HG03354 (cell line): Measurements from ENCODE around the gene FAM131C.

Source experiments
- ATAC-seq: cut with Tn5 transposase; IDR thresholded peaks from one replicate; pipeline ENCODE4 v1.9.1; 2021; ENCODE audit warnings: mild to moderate bottlenecking; ENCODE audit not compliant: unreplicated experiment, poor library complexity, severe bottlenecking

Gene FAM131C

DNA sequence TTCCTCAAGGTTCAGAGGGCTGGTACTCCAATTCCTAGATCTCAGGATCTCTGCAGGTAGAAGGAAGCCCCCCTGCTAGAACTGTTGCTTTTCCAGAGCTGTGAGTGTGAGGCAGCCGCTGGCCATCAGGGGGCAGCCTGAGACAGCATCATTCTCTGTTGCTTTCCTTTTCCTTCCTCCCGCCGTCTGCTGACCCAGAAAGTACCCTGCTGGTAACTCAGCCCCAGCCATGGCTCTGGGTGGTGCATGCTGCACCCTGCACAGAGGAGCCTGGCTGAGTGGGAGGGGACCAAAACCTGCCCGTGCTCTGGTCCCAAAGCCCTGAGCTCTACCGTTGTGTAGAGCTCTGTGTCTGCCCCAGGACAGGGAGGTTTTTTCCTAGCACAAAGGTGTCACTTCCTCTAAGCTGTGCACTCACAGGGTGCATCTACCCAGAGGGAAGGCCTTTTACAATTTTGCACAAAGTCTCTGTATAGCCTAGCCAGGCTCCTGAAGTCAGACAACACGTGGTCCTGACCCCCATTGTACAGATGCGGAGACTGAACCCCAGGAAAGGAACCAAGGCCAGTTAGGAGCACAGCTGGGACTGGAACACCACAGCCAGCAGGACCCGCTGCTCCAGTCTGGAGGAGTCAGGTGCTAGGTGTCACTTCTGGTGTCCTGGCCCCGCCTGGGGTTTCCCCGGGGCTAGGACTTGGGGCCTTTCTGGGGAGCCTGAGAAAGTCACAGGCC is 5.6 kb upstream of the FAM131C start:
- no peak for ATAC-seq

DNA sequence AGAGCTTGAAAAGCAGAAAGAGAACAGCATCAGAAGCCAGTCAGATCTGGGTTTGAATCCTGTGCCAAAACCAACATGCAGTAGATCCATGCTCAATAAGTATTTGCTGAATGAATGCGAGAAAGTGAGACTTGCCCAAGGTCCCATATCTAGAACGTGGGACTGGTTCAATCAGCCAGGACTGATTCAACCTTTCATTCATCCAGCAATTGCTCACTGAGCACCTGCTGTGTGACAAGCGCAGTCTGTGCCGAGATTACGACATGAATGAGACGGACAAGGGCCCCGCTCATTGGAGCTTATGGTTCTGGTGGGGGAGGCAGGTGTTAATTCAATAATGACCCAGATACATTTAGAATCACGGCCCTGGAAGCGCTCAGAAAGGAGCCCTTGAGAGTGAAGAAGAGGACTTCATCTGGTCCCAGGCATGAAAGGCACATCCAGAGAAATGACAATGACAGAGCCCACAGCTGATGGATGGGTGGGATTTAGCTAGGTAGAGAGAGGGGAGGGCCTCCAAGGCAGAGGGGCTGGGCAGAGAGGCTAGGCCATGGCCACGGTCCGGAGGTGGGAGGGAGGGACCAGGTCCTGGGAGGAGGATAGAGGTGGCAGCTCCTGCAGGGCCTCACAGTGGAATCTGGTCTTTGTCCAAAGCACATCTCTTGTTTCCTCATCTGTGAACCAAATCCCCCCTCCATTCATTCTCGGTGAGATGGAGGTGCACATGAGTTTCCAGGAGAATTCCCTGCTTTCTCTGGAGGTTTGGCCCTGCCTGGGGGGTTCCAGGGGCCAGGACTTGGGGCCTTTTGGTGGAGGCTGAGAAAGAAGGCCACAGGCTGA is 4.2 kb upstream of the FAM131C start:
- ATAC-seq = no peak

DNA sequence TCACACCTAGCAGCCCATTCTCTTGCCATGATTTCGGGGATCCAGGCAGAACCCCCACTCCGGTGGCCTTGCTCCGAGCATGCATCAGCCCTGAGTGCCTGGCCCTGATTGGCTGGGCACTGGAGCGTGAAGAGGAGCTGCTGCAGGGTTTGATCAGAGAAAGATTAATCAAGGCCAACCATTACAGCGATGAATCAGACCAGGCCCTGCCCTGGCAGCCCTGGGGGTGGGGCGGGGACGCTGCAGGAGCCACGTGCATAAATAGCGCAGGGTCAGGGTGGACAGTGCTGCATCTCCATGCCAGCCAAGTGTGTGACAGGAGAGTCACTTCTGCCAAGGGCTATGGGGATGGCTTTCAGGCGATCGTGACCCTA is 3.4 kb upstream of the FAM131C start:
- ATAC-seq = no peak

- no peak for ATAC-seq
Observed at GRCh38 chr1:16076031-16076864, 2.8 kb upstream of the FAM131C start.

DNA sequence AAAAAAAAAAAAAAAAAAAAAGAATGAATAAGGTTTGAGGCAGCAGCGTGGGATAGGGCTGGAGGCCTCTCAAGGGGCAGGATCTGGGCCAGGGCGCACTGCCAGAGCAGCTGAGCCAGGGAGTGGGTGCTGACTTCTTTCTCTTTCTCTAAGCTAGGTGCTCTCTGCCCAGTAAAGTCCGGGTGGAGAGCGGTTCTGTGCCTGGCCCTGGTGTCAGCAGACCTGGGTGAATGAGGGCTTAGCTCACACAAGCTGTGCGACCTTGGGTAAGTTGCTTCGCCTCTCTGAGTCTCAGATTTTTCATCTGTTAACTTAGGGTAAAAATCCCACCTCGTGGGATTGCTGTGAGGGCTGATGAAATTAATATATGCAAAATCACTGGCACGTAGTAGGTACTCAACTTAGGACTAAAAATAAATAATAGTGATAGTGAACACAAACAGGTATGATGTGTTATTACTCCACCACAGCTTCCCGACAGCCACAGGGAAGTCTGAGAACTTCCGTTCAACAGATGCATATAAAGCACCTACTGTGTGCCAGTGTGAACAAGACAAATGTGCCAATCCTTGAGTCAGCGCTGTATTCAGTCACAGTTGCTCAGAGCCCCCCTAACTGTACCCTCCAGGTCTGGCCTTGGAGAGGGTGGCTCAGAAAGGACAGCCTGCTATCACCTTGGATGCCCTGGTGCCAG is 2.0 kb upstream of the FAM131C start:
- no peak for ATAC-seq

GRCh38 chr1:16074217-16074616 is 766 bp upstream of the FAM131C start:
- no peak for ATAC-seq

- no peak for ATAC-seq
Observed at GRCh38 chr1:16072616-16073484, 601 bp downstream of the FAM131C start.

- ATAC-seq = no peak
Observed at GRCh38 chr1:16072095-16072494, 1.4 kb downstream of the FAM131C start.

DNA sequence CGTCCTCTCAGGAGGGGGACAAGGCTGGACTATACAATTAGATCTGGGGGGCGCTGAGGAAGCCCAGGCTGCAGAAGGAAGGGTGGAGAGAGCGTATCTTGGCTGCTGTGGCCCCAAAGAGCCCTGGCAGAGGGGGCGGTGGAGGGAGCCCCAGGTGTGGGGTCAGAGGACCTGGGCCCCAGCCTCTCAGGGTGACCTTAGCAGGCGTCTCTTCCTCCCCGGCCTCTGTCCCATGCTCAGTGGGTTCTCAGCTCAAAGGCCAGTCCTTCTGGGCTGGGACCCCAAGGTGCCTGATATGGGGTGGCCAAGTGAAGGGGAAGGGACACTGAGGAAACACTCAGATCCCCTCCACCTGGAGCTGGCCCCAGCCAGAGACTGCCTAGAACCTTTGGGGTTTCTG is 1.8 kb downstream of the FAM131C start:
- ATAC-seq = no peak

GRCh38 chr1:16070640-16071355 is 2.7 kb downstream of the FAM131C start:
- ATAC-seq = no peak

GRCh38 chr1:16068356-16069270 is 4.8 kb downstream of the FAM131C start:
- no peak for ATAC-seq

DNA sequence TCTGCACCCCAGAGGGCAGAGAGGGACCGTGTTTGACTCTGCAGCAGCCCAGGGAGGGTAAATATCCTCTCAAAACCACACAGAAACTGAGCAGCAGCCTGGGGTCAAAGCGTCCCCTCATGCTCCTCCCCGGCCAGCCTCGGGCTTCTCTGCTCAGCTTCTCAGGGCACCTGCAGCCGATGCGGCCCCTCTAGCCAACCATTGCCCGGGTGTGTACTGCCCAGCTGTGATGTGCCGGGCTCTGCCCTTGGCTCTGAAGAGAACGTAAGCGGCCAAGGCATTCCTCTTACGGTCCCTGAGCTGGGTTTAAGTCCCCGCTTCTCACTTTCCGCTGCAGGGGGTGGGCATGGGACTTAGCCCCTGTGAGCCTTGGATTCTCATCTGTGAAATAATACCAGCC is 5.5 kb downstream of the FAM131C start:
- no peak for ATAC-seq

- ATAC-seq = no peak
Observed at GRCh38 chr1:16067127-16067768, 6.2 kb downstream of the FAM131C start.

GRCh38 chr1:16066245-16066644 is 7.2 kb downstream of the FAM131C start:
- ATAC-seq = no peak

GRCh38 chr1:16065269-16065576 is 8.2 kb downstream of the FAM131C start:
- ATAC-seq = no peak

GRCh38 chr1:16064536-16065268 is 8.7 kb downstream of the FAM131C start:
- no peak for ATAC-seq
